ENCODE measurements around the gene ALG8.
A peak's percentile ranks its signal among the peaks of the same experiment; 100 is the strongest.

Gene ALG8

GRCh38 chr11:78158987-78159652 is 19.7 kb upstream of the ALG8 start:
- DNase-seq (ENCODE audit: low read depth) = peak; percentile 19

GRCh38 chr11:78156127-78156844 is 16.9 kb upstream of the ALG8 start:
- peak; percentile 11 for DNase-seq (ENCODE audit: low read depth)

- DNase-seq (ENCODE audit: low read depth) = no peak
These were observed 12.4 kb upstream of the ALG8 start for GRCh38 chr11:78151804-78152203.

- no peak for DNase-seq (ENCODE audit: low read depth)
These were observed 11.3 kb upstream of the ALG8 start for GRCh38 chr11:78150754-78151153.

- no peak for DNase-seq (ENCODE audit: low read depth)
These were observed 10.9 kb upstream of the ALG8 start for GRCh38 chr11:78150346-78150745.

GRCh38 chr11:78149646-78150045 is 10.2 kb upstream of the ALG8 start:
- DNase-seq (ENCODE audit: low read depth) = peak; percentile 23

- DNase-seq (ENCODE audit: low read depth) = no peak
These were observed 8.4 kb upstream of the ALG8 start for GRCh38 chr11:78147807-78148206.

- no peak for DNase-seq (ENCODE audit: low read depth)
These were observed 6.1 kb upstream of the ALG8 start for GRCh38 chr11:78145511-78146025.

- no peak for DNase-seq (ENCODE audit: low read depth)
These were observed 1.1 kb upstream of the ALG8 start for GRCh38 chr11:78140392-78141077.

GRCh38 chr11:78138694-78139421 is 568 bp downstream of the ALG8 start:
- DNase-seq (ENCODE audit: low read depth) = no peak

GRCh38 chr11:78138291-78138690 is 1.1 kb downstream of the ALG8 start:
- no peak for DNase-seq (ENCODE audit: low read depth)

- DNase-seq (ENCODE audit: low read depth) = no peak
These were observed 7.0 kb downstream of the ALG8 start for GRCh38 chr11:78132475-78132874.

- peak; percentile 31 for DNase-seq (ENCODE audit: low read depth)
These were observed 7.5 kb downstream of the ALG8 start for GRCh38 chr11:78131956-78132355.

- DNase-seq (ENCODE audit: low read depth) = no peak
These were observed 12.0 kb downstream of the ALG8 start for GRCh38 chr11:78127403-78127802.

GRCh38 chr11:78112582-78113275 is 26.7 kb downstream of the ALG8 start:
- no peak for DNase-seq (ENCODE audit: low read depth)

GRCh38 chr11:78111298-78111697 is 28.1 kb downstream of the ALG8 start:
- no peak for DNase-seq (ENCODE audit: low read depth)

- no peak for DNase-seq (ENCODE audit: low read depth)
These were observed 28.6 kb downstream of the ALG8 start for GRCh38 chr11:78110830-78111229.

GRCh38 chr11:78110351-78110750 is 29.1 kb downstream of the ALG8 start:
- DNase-seq (ENCODE audit: low read depth) = no peak

GRCh38 chr11:78109081-78110015 is 30.1 kb downstream of the ALG8 start:
- DNase-seq (ENCODE audit: low read depth) = no peak

- no peak for DNase-seq (ENCODE audit: low read depth)
These were observed 38.6 kb downstream of the ALG8 start for GRCh38 chr11:78100676-78101472.
